ENCODE data around the gene KCNH1. TPM values are rescaled to one million over a fixed set of nuclear protein-coding genes. Genes with fewer than 3 reads are reported as not detected.

KCNH1 gene
- total and polyA plus RNA-seq, 10 of the 15 experiments (the other 5 are each of a cell fraction or from before 2014, with no cell fraction given) = 0.02 to 0.04 (median 0.04) TPM; not detected in 7

DNA sequence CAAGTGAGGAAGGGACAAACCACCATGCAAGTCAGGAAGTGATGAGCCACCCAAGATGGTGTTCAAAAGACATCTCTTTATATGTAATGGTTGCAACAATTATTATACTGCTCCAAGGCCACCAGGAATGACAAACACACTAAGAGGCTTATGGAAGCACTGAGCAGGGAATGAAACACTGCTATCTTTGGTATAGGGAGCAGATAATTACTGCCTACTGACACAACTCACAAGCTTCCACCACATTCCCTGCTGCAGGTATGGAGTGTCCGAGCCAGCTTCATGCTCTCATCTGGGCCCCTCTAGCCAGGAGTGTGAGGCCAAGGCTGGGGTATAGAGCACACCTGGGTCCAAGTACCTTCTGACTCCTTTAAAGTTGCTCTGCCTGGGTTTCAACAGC is 433.9 kb downstream of the KCNH1 start (continued):
- TF ChIP-seq, protein P1, sequence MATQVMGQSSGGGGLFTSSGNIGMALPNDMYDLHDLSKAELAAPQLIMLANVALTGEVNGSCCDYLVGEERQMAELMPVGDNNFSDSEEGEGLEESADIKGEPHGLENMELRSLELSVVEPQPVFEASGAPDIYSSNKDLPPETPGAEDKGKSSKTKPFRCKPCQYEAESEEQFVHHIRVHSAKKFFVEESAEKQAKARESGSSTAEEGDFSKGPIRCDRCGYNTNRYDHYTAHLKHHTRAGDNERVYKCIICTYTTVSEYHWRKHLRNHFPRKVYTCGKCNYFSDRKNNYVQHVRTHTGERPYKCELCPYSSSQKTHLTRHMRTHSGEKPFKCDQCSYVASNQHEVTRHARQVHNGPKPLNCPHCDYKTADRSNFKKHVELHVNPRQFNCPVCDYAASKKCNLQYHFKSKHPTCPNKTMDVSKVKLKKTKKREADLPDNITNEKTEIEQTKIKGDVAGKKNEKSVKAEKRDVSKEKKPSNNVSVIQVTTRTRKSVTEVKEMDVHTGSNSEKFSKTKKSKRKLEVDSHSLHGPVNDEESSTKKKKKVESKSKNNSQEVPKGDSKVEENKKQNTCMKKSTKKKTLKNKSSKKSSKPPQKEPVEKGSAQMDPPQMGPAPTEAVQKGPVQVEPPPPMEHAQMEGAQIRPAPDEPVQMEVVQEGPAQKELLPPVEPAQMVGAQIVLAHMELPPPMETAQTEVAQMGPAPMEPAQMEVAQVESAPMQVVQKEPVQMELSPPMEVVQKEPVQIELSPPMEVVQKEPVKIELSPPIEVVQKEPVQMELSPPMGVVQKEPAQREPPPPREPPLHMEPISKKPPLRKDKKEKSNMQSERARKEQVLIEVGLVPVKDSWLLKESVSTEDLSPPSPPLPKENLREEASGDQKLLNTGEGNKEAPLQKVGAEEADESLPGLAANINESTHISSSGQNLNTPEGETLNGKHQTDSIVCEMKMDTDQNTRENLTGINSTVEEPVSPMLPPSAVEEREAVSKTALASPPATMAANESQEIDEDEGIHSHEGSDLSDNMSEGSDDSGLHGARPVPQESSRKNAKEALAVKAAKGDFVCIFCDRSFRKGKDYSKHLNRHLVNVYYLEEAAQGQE (IDR thresholded peaks at IDR 0.05; ENCODE audit: low read depth, low read length) = no peak

DNA sequence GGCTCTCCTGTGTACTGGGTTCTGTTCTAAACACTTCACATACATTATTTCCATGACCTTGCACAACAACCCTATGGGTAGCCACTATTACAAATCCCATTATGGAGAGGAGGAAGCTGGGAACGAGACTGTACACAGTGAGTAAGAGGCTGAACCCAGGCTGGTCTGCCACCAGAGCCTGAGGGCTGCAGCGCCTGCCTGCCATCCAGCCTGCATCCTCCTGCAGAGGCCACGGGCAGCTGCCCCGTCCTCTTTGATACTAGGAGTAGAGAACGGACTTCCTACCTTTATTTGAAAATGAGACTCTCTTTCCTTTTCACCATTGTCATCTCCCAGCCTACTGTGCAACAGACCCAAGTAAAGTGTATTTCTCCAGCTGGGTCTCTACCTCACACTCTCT is 435.3 kb downstream of the KCNH1 start:
- WGBS (ENCODE audit: insufficient coverage, insufficient replicate concordance, low lambda C conversion rate, missing lambda C conversion rate) = 31% methylated on average over 5 of the region's 5 CpGs
- H3K9ac ChIP-seq (ENCODE audit: control insufficient read depth, insufficient read depth, low read length) = no peak overlapping the region
- H3K27ac ChIP-seq (ENCODE audit: control insufficient read depth, insufficient read depth) = no peak overlapping the region
- H3K4me1 ChIP-seq (ENCODE audit: control insufficient read depth, insufficient read depth, low read length) = peaks cover 17% of the 10 kb centered on the region
- no peak overlapping the region for H3K4me3 ChIP-seq
- H3K4me2 ChIP-seq (ENCODE audit: control insufficient read depth, insufficient read depth) = no peak overlapping the region
- no peak for DNase-seq (ENCODE audit: low read depth, low spot score)
- no peaks in the 10 kb centered on the region for H3K36me3 ChIP-seq (ENCODE audit: control insufficient read depth in 2 of 2, insufficient read depth in 2 of 2, low read length in 1 of 2)
- no peak for TF ChIP-seq NFYB (IDR thresholded peaks at IDR 0.05; ENCODE audit: insufficient read depth, low read depth, low read length)
- no peak for TF ChIP-seq PML (IDR thresholded peaks at IDR 0.05; ENCODE audit: low read length)
- TF ChIP-seq, protein P2, sequence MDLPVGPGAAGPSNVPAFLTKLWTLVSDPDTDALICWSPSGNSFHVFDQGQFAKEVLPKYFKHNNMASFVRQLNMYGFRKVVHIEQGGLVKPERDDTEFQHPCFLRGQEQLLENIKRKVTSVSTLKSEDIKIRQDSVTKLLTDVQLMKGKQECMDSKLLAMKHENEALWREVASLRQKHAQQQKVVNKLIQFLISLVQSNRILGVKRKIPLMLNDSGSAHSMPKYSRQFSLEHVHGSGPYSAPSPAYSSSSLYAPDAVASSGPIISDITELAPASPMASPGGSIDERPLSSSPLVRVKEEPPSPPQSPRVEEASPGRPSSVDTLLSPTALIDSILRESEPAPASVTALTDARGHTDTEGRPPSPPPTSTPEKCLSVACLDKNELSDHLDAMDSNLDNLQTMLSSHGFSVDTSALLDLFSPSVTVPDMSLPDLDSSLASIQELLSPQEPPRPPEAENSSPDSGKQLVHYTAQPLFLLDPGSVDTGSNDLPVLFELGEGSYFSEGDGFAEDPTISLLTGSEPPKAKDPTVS (IDR thresholded peaks at IDR 0.05; ENCODE audit: low read depth, low read length) = no peak
- TF ChIP-seq ZSCAN29 (IDR thresholded peaks at IDR 0.05) = no peak
- no peak for TF ChIP-seq ZNF274 (IDR thresholded peaks at IDR 0.05; ENCODE audit: insufficient read depth, insufficient read length)
- no peak for TF ChIP-seq HCFC1 (IDR thresholded peaks at IDR 0.05; ENCODE audit: low read length)
- TF ChIP-seq SIN3A (IDR thresholded peaks at IDR 0.05; ENCODE audit: low read depth, low read length) = no peak
- TF ChIP-seq, protein P3, sequence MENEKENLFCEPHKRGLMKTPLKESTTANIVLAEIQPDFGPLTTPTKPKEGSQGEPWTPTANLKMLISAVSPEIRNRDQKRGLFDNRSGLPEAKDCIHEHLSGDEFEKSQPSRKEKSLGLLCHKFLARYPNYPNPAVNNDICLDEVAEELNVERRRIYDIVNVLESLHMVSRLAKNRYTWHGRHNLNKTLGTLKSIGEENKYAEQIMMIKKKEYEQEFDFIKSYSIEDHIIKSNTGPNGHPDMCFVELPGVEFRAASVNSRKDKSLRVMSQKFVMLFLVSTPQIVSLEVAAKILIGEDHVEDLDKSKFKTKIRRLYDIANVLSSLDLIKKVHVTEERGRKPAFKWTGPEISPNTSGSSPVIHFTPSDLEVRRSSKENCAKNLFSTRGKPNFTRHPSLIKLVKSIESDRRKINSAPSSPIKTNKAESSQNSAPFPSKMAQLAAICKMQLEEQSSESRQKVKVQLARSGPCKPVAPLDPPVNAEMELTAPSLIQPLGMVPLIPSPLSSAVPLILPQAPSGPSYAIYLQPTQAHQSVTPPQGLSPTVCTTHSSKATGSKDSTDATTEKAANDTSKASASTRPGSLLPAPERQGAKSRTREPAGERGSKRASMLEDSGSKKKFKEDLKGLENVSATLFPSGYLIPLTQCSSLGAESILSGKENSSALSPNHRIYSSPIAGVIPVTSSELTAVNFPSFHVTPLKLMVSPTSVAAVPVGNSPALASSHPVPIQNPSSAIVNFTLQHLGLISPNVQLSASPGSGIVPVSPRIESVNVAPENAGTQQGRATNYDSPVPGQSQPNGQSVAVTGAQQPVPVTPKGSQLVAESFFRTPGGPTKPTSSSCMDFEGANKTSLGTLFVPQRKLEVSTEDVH (IDR thresholded peaks at IDR 0.05; ENCODE audit: low read depth, partially characterized antibody) = no peak
- no peak for TF ChIP-seq FOXM1 (IDR thresholded peaks at IDR 0.05; ENCODE audit: low read depth, low read length)
- TF ChIP-seq BHLHE40 (IDR thresholded peaks at IDR 0.05; ENCODE audit: borderline replicate concordance in 1 of 2, low read depth in 2 of 2, low read length in 1 of 2) = no peak
- in situ Hi-C loops (cut with MboI) (no loop called here), intact Hi-C loops (cut with micrococcal nuclease; ENCODE audit: unreplicated experiment) (no loop called here)
- H4K20me1 ChIP-seq (ENCODE audit: control insufficient read depth, insufficient read depth) = no peaks in the 10 kb centered on the region
- ChIA-PET RAD21 (ENCODE audit: unreplicated experiment) (no interaction called here), POLR2A (no interaction called here), SMC1A (ENCODE audit: uncharacterized antibody, unreplicated experiment) (interaction anchor here (1.1 to 1.8 kb wide), 2 partner anchors 14 to 112 kb away, joined by 4 to 6 read pairs; no protein-coding TSS in a partner anchor), CTCF (interaction anchor here (1.2 kb wide), 1 partner anchor 14 kb away, joined by 4 read pairs; no protein-coding TSS in a partner anchor)
- H3K79me2 ChIP-seq (ENCODE audit: control insufficient read depth, insufficient read depth, low read length) = no peaks in the 10 kb centered on the region
- no peak overlapping the region for H2AFZ ChIP-seq (ENCODE audit: control insufficient read depth, low read depth, low read length)
- ATAC-seq = no peak
- H3K27me3 ChIP-seq (replicated peaks in 1 of 2; ENCODE audit: control insufficient read depth in 2 of 2, insufficient read depth in 2 of 2, low read length in 1 of 2) = no peaks in the 10 kb centered on the region
- no peaks in the 10 kb centered on the region for H3K9me3 ChIP-seq (replicated peaks; ENCODE audit: control insufficient read depth, insufficient read depth, low read length)
- no TSS peak for BruUV-seq (replicated peaks)
- FAIRE-seq = no peak

Data from GM12878 (cell line).